ENCODE data around the gene LMAN1L. TPM values are rescaled to one million over a fixed set of nuclear protein-coding genes. Genes with fewer than 3 reads are reported as not detected.

Gene LMAN1L
- total RNA-seq, 6 experiments from 2014 or later = not detected

DNA sequence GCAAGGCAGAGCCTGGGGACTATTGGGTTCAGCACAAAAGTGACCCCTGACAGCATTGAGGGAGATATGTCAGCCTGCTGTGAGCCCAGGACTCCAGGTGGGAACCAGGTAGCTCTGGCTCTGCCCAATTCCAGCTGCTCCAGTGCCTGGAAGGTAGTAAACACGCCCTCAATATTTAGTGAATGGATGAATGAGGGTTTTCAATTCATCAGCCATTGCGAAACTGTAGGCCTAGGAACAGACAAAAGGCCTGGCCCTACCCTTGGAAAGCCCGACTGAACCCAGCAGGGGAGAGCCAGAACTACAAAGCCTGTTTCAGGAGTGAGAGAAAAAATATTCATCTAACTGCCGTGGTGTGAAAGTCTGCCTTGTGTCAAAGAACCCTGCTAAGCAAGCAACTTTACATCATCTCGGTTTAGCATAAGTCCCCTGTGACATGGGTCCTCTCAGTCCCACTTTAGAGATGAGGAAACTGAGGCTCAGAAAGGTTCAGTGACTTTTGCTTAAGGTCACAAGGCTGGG is 38.8 kb upstream of the LMAN1L start:
- ATAC-seq (no peak), DNase-seq (no peak)
- Histone ChIP-seq H3K4me3 (no peak overlapping the region), H3K9me3 (no peaks in the 10 kb centered on the region), H3K27ac (no peak overlapping the region), H3K36me3 (no peaks in the 10 kb centered on the region), H3K4me1 (peaks cover 0 to 18% (median 5%) of the 10 kb centered on the region in 4 donors), H3K27me3 (no peaks in the 10 kb centered on the region)
- WGBS (ENCODE audit: insufficient coverage, low coverage, low lambda C conversion rate, missing lambda C conversion rate) = 51% methylated on average over 5 of the region's 5 CpGs
- intact Hi-C loops (cut with DNase I) = no loop called here
- TF ChIP-seq, protein P1, sequence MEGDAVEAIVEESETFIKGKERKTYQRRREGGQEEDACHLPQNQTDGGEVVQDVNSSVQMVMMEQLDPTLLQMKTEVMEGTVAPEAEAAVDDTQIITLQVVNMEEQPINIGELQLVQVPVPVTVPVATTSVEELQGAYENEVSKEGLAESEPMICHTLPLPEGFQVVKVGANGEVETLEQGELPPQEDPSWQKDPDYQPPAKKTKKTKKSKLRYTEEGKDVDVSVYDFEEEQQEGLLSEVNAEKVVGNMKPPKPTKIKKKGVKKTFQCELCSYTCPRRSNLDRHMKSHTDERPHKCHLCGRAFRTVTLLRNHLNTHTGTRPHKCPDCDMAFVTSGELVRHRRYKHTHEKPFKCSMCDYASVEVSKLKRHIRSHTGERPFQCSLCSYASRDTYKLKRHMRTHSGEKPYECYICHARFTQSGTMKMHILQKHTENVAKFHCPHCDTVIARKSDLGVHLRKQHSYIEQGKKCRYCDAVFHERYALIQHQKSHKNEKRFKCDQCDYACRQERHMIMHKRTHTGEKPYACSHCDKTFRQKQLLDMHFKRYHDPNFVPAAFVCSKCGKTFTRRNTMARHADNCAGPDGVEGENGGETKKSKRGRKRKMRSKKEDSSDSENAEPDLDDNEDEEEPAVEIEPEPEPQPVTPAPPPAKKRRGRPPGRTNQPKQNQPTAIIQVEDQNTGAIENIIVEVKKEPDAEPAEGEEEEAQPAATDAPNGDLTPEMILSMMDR (IDR thresholded peaks at IDR 0.05) = no peak

DNA sequence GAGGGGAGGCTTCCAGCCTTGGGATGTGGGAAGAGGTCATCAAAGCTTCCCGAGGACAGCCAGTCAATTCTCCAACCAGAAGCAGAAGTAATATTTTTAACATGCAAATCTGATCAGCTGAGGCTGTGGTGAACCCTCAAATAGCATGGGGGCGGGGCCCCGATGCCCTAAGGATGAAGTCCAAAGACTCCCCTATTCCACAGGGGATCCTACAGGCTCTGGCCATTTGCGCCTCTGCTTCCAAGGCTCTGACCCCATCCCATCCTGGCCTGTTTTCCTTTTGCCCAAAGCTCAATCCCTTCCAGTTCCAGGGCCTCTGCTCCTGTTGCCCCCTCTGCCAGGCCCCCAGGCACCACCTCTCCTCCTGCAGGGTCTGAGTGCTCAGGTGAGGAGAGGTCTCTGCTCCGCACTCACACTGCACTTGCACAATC is 37.5 kb upstream of the LMAN1L start:
- ATAC-seq = no peak
- DNase-seq = peak in 1 of 3 donors; percentile 39
- peaks cover 0 to 27% (median 6%) of the 10 kb centered on the region in 4 donors for H3K4me1 ChIP-seq
- WGBS (ENCODE audit: insufficient coverage, low coverage, low lambda C conversion rate, missing lambda C conversion rate) = 61% methylated on average over 2 of the region's 5 CpGs
- no peak for TF ChIP-seq POLR2A (IDR thresholded peaks at IDR 0.05)
- H3K27me3 ChIP-seq = no peaks in the 10 kb centered on the region
- intact Hi-C loops (cut with DNase I) = no loop called here
- H3K4me3 ChIP-seq = no peak overlapping the region
- H3K27ac ChIP-seq = no peak overlapping the region
- H3K36me3 ChIP-seq = no peaks in the 10 kb centered on the region
- no peaks in the 10 kb centered on the region for H3K9me3 ChIP-seq

GRCh38 chr15:74775894-74776293 is 36.7 kb upstream of the LMAN1L start:
- Histone ChIP-seq H3K4me3 (no peak overlapping the region), H3K36me3 (no peaks in the 10 kb centered on the region), H3K27ac (no peak overlapping the region), H3K27me3 (no peaks in the 10 kb centered on the region), H3K4me1 (peaks cover 0 to 34% (median 8%) of the 10 kb centered on the region in 4 donors), H3K9me3 (no peaks in the 10 kb centered on the region)
- WGBS (ENCODE audit: insufficient coverage, low coverage, low lambda C conversion rate, missing lambda C conversion rate) = 90% methylated on average over 4 of the region's 4 CpGs
- intact Hi-C loops (cut with DNase I) = no loop called here
- DNase-seq = no peak
- no peak for ATAC-seq
- TF ChIP-seq, protein P1 (IDR thresholded peaks at IDR 0.05) = no peak
- TF ChIP-seq POLR2A (IDR thresholded peaks at IDR 0.05) = no peak

GRCh38 chr15:74776821-74777768 is 35.5 kb upstream of the LMAN1L start:
- intact Hi-C loops (cut with DNase I) = no loop called here
- WGBS (ENCODE audit: insufficient coverage, low coverage, low lambda C conversion rate, missing lambda C conversion rate) = 43% methylated on average over 11 of the region's 13 CpGs
- ATAC-seq (peak in 1 of 4 donors; percentile 1), DNase-seq (peak in 1 of 3 donors; percentile 53)
- H3K36me3 ChIP-seq = no peaks in the 10 kb centered on the region
- H3K4me3 ChIP-seq = no peak overlapping the region
- H3K4me1 ChIP-seq = peaks cover 0 to 43% (median 9%) of the 10 kb centered on the region in 4 donors
- no peaks in the 10 kb centered on the region for H3K9me3 ChIP-seq
- peak overlapping the region in 2 of 3 donors; percentile 24 to 47 for H3K27ac ChIP-seq
- TF ChIP-seq, protein P1 (IDR thresholded peaks at IDR 0.05) = no peak
- TF ChIP-seq POLR2A (IDR thresholded peaks at IDR 0.05) = no peak
- no peaks in the 10 kb centered on the region for H3K27me3 ChIP-seq
